GM18508 (cell line): ENCODE measurements around the gene VEGFD.

Source experiments
- ATAC-seq: cut with Tn5 transposase; IDR thresholded peaks from one replicate; pipeline ENCODE4 v1.9.1; 2021; ENCODE audit warnings: moderate number of reproducible peaks; ENCODE audit not compliant: insufficient read depth, unreplicated experiment

The VEGFD gene, protein sequence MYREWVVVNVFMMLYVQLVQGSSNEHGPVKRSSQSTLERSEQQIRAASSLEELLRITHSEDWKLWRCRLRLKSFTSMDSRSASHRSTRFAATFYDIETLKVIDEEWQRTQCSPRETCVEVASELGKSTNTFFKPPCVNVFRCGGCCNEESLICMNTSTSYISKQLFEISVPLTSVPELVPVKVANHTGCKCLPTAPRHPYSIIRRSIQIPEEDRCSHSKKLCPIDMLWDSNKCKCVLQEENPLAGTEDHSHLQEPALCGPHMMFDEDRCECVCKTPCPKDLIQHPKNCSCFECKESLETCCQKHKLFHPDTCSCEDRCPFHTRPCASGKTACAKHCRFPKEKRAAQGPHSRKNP

DNA sequence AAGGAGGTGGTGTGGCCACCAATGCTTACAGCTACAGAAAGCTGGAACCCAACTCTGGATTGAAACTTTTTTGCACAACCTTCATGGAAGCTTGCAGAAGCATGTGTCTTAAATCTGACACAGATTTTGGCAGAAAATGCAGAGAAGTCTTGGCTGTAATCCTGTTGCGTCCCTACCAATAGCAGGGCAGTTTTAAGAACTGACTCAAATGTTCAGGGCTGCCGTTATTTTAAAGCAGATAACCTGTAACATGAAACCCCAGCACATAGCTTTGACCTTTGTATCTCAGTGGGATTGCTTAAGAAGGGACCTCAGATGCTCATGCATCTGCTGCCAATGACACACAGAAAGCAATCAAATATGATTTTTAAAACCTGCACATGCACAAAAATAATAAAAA, at the start of gene VEGFD:
TSS of gene VEGFD (minus strand) at position 110 of the 400 bp plus-strand sequence. CDS start 467 bp downstream, outside the sequence.
- no peak for ATAC-seq

DNA sequence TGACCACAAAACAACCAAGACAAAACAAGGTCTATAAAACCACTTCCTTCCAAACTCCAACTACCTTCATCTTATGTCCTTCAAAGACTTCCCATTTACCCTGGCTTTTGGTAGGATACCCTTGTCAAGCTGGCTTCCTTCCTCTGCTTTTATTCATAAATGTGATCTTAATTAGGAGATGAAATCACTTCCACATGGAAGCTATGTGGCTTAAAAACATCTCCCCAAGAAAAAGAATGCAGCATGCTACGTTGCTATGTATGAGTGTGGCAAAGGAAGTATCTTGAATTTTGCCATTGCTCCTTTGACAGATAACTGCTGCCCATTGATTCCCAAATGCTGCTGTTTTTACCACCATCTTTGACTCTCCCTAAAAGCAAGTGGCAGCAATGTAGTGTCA, 46.4 kb upstream of the VEGFD start:
- no peak for ATAC-seq

DNA sequence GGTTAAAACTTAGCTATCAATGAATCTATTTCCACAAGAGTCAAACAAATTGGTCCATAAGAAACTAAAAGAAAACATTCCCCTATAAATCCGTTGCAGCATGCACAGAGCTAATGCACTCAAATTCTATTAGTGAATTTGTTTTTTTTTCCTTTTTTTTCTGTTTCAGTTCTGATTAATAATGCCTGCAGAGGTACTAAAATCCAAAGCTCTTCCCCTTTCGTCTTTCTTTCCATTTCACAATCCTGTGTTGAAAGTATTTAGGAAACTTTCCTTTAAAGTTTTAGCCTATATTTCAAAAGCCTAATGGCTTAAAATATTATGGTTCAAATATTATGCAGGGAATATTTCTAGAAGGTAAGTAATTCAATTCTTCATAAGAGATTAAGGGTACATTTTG, 45.9 kb upstream of the VEGFD start:
- ATAC-seq = no peak

DNA sequence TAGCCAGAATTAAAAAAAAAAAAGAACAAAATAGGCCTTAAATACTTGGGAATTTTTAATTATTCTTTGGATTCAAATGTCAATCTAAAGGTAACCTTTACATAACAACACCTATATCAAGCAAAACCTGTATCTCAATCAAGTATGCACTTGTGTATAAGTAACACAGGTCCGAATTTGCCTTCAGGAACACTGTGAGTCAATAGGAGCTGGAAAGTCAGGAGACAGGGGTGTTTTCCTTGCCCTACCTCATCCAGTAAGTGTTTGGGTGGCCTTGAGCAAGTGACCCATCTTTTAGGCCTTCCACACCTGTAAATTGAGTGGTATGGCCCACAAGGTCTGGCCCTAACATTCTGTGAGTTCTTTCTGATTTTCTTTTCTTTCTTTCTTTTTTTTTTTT, 40.8 kb upstream of the VEGFD start:
- no peak for ATAC-seq

DNA sequence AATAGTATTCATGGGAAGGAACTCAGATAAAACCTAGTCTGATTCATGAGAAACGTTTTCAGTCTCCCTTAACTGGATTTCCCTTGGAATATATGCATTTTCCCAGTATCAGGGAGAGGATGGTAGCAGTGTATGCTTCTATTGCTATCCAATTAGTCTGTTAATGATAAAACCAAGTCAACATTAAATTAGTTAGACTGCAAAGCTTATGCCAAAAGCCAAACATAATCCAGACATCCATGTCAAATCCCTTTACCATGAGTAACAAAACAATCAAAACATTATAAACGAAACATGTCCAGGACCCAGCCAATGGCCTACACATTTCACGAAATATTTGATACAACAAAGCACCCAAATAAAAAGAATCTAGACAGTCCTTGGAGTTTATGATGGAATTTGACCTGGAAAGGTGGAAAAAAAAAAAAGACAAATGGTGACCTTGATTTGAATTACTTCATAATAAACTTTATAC, 34.5 kb upstream of the VEGFD start:
- no peak for ATAC-seq

DNA sequence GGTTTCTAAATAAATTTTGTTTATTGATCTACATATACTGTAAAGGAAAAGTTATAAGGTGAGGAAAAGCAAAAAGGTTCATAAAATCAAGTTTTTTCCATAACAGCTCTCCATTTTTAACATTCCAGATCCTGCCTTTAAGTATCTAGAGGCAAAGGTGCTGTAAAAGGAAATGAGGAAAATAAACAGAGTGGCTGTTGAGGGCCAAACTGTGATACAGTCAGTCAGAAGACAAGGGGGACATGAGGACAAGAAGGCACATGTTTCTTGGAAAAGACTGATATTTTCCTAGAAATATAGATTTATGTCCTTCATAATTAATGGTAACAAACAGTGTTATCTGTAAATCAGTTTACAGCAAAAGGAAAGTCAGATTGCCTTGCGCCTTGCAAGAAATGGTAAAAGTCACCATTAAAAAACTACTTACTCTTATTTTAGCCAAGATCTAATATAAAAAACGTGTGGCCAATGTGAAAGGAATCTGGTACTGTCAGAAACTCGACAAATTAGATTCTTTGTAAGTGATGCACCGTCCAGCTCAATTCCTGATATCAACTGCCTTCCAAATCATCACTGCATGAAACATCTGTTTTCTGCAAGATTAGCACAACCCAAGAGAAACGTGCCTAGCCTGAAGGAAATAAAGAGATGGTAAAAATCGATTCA, 34.0 kb upstream of the VEGFD start:
- ATAC-seq = no peak

DNA sequence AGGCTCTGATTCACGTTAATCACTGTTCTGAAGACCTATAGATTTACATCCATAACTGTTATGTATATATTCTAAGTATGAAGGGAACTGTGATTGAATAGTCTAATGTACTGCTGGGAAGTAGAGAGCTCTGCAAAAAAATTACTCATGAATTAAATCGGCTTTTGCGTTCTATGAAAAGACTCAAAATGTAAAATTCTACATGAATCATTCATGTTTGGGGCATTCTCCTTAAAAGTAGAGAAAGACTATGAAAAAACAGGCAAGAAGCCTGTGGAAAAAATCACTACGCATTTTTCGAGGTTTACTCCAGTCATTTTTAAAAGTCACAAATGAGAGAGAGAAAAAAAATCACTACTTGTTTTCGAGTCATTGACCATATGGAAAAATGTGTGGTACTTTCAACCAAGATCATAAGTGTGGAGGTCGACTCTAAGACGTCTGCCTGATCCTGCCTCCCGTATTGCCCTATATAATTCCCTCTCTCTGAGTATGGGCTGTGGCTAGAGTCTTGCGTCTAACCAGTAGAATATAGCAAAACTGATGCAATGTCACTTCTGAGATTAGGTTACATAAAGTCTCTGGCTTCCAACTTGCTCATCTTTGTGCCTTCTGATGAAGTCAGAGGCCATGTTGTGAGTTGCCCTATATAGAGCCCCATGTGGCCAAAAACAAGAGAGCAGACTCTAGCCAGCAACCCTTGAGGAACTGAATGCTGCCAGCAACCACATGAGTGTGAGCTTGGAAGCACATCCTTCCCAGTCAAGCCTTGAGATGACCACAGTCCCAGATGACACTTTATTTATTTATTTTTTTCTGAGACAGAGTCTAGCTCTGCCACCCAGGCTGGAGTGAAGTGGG, 32.1 kb upstream of the VEGFD start:
- ATAC-seq = no peak

DNA sequence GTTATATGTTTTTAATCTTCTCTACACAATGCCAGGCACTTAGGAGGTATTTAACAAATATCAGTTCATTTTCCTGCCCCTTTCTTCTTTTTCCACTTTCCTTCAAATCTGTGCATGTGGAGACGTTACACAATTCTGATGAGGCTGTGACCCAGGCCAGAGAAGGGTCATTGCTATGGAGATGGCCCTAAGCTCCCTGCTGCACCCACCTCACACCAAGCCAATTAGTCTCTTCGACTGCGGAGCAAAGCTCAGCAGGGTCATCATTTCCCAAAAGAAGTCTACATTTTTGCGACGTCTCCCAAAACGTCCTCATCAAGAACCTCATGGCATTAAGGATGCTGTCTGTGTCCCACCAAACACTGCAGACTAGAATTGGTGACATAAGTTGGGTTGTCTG, 28.9 kb upstream of the VEGFD start:
- ATAC-seq = no peak

DNA sequence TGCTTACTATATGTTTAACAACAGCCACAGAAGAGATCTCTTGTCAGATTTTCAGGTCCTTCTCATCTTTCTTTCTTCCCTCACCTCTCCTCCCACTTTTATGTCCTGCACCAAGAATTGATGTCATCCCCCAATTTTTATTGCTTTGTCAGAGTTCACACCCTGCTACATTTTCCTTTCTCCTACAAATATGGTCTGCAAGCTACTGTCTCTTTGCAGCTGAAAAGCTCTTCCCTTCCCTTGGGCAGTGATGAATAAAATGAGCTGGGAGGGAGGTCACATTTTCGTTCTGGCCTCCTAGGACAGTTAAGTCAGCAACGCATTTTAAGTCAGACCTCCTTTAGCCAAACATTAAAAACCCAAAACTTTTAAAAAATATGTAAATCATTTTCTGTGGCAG, 26.7 kb upstream of the VEGFD start:
- ATAC-seq = no peak

DNA sequence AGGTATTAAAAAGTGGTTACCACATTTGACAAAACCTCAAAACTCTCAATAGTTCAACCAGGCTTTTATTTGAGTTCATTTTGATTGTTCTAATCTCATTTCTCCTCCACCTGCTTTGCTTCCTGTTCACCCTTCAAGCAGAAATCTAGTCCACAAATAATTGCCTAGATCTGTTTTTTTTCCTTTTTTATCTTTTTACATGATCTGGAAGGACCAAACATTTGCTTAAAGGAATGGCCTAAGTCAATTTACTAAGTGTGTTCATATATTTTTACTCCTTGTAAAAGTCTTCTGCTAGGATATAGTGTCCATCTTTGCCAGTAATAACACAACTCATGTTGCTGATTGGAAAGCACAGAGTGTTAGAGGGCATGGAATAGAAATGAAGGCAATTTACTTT, 26.2 kb upstream of the VEGFD start:
- ATAC-seq = no peak

DNA sequence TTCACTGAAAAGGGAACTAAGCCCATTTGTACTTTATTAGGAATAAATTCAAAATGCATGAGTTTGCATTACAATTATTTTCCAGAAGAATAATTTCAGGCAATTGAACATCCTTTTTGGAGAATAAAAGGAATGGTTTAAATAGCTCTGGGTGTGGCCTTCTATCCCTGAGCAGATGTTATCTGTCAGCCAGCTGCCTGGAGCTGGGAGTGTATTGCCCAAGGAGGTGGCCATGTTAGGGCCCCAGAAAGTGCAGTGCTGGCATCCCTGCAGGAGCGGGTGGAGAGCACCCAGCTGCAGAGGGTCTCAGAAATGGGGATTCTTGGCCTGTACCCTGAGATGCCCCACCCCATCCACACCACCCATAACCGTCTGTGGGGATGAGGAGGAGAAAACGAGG, 21.6 kb upstream of the VEGFD start:
- ATAC-seq = no peak

DNA sequence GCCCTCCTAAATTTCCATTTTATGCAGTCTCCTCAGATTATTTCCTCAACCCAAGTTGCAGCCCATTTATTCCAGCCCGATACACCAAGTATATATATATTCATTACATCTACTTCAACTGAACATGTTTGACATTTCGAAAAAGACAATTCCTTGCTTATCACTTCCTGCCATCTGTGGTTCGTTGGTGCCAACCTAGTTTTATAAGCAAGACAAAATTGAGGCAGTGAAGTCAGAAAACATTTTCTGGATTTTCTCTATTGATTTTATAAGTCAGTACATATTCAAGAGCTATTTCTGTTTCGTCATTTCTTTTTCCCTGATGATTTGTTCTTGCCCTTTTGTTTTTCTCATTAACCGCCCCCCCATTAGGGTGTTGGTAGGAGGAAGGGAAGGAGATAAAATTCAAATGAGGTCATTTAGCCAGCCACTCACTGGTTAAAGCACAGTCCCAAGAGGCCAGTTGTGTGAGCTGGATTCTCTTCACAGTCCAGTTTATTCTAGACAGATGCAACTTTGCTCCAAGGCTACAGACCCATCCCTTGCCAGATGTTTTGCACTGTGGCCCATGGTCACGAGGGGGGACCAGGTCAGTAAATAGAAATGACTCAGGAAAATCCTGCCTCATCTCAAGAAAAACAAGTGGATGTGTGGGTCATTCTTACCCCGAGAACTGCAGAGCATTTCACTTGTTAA, 20.3 kb upstream of the VEGFD start:
- ATAC-seq = no peak

DNA sequence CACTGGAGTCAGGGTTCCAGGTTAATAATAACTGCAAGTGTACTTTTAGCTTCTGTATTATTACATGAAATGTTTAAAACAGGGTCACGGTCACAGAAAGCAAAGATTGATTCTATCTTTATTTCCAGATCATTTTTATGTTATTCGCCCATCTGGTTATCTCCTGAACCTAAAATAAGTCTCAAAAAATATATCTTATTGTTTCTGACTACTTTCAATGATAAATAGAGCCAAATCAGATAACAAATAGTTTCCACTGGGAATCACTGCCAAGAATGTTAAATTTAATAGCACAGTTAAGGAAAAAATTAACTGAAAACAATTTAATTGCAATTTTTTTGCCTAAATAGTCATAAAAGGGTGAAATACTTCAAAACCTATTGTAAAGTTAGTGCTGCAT, 17.2 kb upstream of the VEGFD start:
- no peak for ATAC-seq

DNA sequence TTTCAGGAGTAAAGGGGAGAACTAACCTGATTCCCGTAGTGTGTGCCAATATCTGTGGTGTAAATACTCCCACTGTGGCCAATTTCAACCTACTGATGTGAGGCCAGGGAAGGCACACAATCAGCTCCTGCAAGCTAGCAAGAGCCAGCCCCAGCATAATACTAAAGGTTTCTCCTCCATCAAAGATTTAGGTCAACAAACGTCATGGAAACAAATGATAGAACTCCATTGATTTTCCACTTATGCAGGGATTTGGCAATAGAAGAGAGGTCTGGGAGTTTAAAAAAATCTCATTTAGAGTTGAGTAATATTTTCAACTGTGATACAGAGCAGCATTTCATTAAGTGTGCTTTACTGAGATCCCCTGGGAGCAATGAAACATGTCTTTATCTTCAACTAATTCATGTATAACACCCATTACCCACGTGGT, 15.8 kb upstream of the VEGFD start:
- ATAC-seq = no peak

DNA sequence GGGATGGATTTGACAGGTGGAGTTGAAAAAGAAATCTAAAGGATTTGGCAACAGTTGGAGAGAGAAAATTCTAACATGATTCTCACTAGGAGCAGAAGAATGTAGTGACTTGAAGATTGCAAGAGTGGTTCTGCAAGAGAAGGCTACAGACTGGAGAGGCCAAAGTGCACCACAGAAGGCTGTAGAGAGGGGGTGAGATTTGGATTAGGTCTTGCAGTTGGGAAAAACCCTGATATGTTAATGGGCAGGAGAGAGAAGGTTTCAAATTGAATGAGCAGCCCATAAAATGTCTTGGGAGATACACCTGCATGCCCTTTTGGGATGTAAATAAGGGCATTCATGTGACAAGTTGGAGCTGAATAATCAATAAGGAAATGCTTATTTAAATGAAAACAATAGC, 14.7 kb upstream of the VEGFD start:
- ATAC-seq = no peak

DNA sequence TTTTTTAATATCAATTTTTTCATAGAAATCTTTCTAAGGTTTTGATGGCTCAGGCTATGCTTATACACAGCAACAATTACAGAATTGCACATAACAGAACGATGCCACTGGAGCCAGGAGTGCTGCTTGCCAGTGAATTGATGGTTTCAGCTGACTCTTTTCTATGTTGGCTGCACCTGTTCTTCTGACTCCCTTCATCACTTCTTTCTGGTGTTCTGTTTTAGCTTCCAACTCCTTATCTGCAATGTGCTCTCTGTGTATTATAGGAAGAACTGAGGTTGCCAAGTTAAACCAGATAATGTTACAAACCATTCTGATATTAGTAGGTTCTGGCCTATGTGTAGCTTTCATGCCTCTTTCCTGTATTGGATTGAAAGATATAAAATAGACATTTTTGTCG, 11.6 kb upstream of the VEGFD start:
- ATAC-seq = no peak

DNA sequence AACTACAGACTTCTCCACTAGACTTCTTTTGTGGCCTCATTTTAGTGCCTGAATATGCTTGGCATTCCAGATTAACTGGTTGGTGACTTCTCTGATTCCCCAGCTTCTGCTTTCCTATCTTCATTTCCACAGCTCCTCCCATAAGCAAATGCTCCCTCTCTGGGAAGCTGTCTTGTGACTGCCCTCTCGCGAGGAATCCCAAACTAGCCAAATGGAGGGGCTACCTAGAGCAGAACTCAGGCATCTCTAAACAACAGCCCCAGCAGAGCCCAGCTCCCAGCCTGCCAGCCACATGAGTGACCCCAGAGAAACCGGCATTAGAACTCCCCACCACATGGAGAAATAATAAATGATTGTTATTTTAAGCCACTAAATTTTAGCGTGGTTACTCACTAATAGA, 7.6 kb upstream of the VEGFD start:
- no peak for ATAC-seq

DNA sequence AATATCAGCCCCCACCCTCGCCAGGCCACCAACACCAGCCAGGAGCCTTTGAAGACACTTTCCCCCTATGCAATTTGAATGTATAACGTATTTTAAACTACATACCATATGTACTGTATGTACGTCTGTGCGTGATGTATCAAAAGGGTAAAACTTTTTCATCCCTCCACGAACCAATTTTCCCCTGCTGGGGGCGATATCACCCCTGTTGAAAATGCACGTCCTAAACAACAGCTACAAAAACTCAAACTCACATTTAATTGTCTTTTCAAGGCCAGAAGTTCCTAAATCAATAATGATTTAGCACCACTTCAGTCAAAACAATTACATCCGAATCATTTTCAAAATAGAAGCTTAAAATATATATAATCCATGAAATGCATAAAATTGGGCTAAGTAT, 1.4 kb downstream of the VEGFD start:
- ATAC-seq = no peak

DNA sequence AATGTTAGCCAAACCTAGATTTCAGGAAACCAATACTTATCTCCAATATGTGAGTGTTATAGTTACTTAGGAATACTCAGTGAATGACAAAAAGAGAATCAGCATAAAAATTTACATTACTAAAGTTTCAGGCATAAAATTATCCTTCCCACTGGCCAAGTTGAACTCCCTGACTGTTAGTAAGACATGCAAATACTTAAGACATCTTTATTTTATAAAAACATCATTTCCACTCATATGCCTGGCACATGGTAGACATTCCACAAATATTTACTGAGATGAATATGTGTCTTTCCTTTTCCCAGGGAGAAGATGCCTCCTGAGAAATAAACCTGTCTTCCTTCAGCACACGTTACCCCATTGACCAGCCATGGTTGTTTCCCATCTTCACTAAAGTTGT, 7.3 kb downstream of the VEGFD start:
- ATAC-seq = no peak

DNA sequence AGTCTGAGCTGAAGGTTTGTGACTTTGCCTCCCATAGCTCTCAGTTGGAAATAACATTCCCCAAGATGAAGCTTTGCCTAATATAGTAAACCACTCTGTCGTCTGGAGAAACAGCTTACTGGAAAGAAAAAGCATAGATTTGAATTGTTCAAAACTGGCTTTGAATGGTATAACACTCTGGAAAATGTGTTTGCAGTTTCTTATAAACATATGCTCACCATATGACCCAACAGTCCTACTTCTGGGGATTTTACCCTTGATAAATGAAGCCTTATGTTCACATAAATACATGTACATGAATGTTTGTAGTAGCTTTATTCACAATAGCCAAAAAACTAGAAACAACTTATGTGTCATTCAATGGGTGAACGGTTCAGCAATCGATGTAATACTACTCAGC, 10.2 kb downstream of the VEGFD start:
- ATAC-seq = no peak
